PC-3 (cell line): ENCODE measurements around the gene ANO4. TPM values are rescaled to one million over a fixed set of nuclear protein-coding genes. Genes with fewer than 3 reads are reported as not detected.

Source experiments
- ATAC-seq: fragments of 200-7000 bp; cut with Tn5 transposase; 2 replicates; pipeline ENCODE4 v1.9.1; 2020; ENCODE audit warnings: mild to moderate bottlenecking, moderate library complexity
- BruUV-seq: library from RNA; stranded (reverse); fragments of 400-500 nt; replicated peaks from 2 replicates; lab custom pipeline; 2021; lab: Mats Ljungman, UMichigan
- CTCF ChIA-PET: fragments of 300-600 bp; sonication (Branson Sonifier 250); formaldehyde crosslinking; loops from one replicate; lab custom pipeline; 2022; ENCODE audit warnings: antibody characterized with exemption; lab: Charles Lee
- POLR2A ChIA-PET: fragments of 300-600 bp; sonication (Branson Sonifier 250); formaldehyde crosslinking; loops from one replicate; lab custom pipeline; 2022; ENCODE audit warnings: antibody characterized with exemption; ENCODE audit not compliant: unreplicated experiment; lab: Charles Lee
- DNase-seq: peaks from one replicate; pipeline ENCODE4 v3.0.0-alpha.2; 2015
- H2AFZ ChIP-seq: fragments of 300-600 bp; sonication (generic); 2 replicates; pipeline ENCODE4 v1.6.0; 2016; ENCODE audit warnings: antibody characterized with exemption, low read length
- H3F3A ChIP-seq: fragments of 300-600 bp; sonication (generic); one replicate; pipeline ENCODE4 v1.6.0; 2017; ENCODE audit warnings: antibody characterized with exemption, low read length, control low read depth, mild to moderate bottlenecking; ENCODE audit not compliant: unreplicated experiment
- H3K27ac ChIP-seq: fragments of 300-600 bp; sonication (generic); 2 replicates; pipeline ENCODE4 v1.5.1; 2016; ENCODE audit warnings: mild to moderate bottlenecking, low read length
- H3K27me3 ChIP-seq: fragments of 300-600 bp; sonication (generic); 2 replicates; pipeline ENCODE4 v1.6.1; 2016; ENCODE audit warnings: low read length, mixed read lengths
- H3K36me3 ChIP-seq: fragments of 300-600 bp; sonication (generic); 2 replicates; pipeline ENCODE4 v1.6.1; 2016; ENCODE audit warnings: low read depth, mixed run types, low read length, mixed read lengths
- H3K4me1 ChIP-seq: fragments of 300-600 bp; sonication (generic); 2 replicates; pipeline ENCODE4 v1.5.1; 2016; ENCODE audit warnings: low read length; ENCODE audit not compliant: insufficient read depth
- H3K4me2 ChIP-seq: fragments of 300-600 bp; sonication (generic); 2 replicates; pipeline ENCODE4 v1.6.0; 2016; ENCODE audit warnings: low read length
- H3K4me3 ChIP-seq: fragments of 300-600 bp; sonication (generic); 2 replicates; pipeline ENCODE4 v1.5.1; 2016; ENCODE audit warnings: mild to moderate bottlenecking, low read length, mixed read lengths
- H3K79me2 ChIP-seq: fragments of 300-600 bp; sonication (generic); 2 replicates; pipeline ENCODE4 v1.6.1; 2017; ENCODE audit warnings: low read length, mixed read lengths
- H3K9ac ChIP-seq: fragments of 300-600 bp; sonication (generic); 2 replicates; pipeline ENCODE4 v1.6.0; 2016; ENCODE audit warnings: mild to moderate bottlenecking, low read length
- H3K9me2 ChIP-seq: fragments of 300-600 bp; sonication (generic); replicated peaks from 2 replicates; pipeline ENCODE4 v1.6.1; 2016; ENCODE audit warnings: mixed run types, low read length, mixed read lengths
- H3K9me3 ChIP-seq: fragments of 300-600 bp; sonication (generic); 2 replicates; pipeline ENCODE4 v1.6.1; 2016; ENCODE audit warnings: low read length, mixed read lengths
- H4K20me1 ChIP-seq: fragments of 300-600 bp; sonication (generic); 2 replicates; pipeline ENCODE4 v1.6.1; 2016; ENCODE audit warnings: low read length, mixed read lengths
- CTCF ChIP-seq: fragments of 300-600 bp; sonication (generic); conservative IDR thresholded peaks from 2 replicates; pipeline ENCODE4 v1.5.1; 2017; ENCODE audit warnings: antibody characterized with exemption, low read depth, mild to moderate bottlenecking, low read length
- EZH2 ChIP-seq: fragments of 300-600 bp; sonication (generic); IDR thresholded peaks from one replicate; pipeline ENCODE4 v1.6.1; 2017; ENCODE audit warnings: antibody characterized with exemption, mild to moderate bottlenecking, low read length; ENCODE audit not compliant: unreplicated experiment
- EZH2phosphoT487 ChIP-seq: fragments of 300-600 bp; sonication (generic); IDR thresholded peaks from 2 replicates; pipeline ENCODE4 v1.6.1; 2018; ENCODE audit warnings: mild to moderate bottlenecking, antibody characterized with exemption, low read length, borderline replicate concordance
- intact Hi-C: fragments of 100-400 bp; cut with micrococcal nuclease; formaldehyde crosslinking; loops from 2 replicates; pipeline ENCODE4 v1.9.0; 2023
- total RNA-seq: library from RNA; depleted of rRNA; stranded (reverse); fragments of >200 nt; gene quantifications from 2 replicates; pipeline ENCODE4 v1.2.3, GENCODE V29; 2014

ANO4 gene
- total RNA-seq, 1 experiment from 2014 or later = not detected

- H3K9me3 ChIP-seq = peaks cover 21% of the 10 kb centered on the region; the same call in 1 of the 2 replicates
- no peak for ATAC-seq
- ChIA-PET CTCF (no interaction called here), POLR2A (no interaction called here)
- no peak overlapping the region for H2AFZ ChIP-seq
- H3K9ac ChIP-seq = no peak overlapping the region
- no peaks in the 10 kb centered on the region for H3K4me1 ChIP-seq
- H3F3A ChIP-seq = no peaks in the 10 kb centered on the region
- H3K27me3 ChIP-seq = no peaks in the 10 kb centered on the region
- TF ChIP-seq EZH2 = no peak
- no peak for TF ChIP-seq CTCF
- no peak for TF ChIP-seq EZH2phosphoT487
- no peaks in the 10 kb centered on the region for H3K36me3 ChIP-seq
- intact Hi-C loops = no loop called here
- no peak overlapping the region for H3K4me2 ChIP-seq
- H3K9me2 ChIP-seq = no peaks in the 10 kb centered on the region
- H3K79me2 ChIP-seq = no peaks in the 10 kb centered on the region
- BruUV-seq = no TSS peak
- no peaks in the 10 kb centered on the region for H4K20me1 ChIP-seq
- DNase-seq = no peak
- no peak overlapping the region for H3K27ac ChIP-seq
- no peak overlapping the region for H3K4me3 ChIP-seq
Observed at GRCh38 chr12:101107032-101107763, 312.6 kb downstream of the ANO4 start.

GRCh38 chr12:101108130-101108529 lies 313.6 kb downstream of the ANO4 start:
- TF ChIP-seq EZH2phosphoT487 (no peak), CTCF (no peak), EZH2 (no peak)
- no peak for DNase-seq
- POLR2A ChIA-PET = no interaction called here

GRCh38 chr12:101110866-101111265 lies 316.3 kb downstream of the ANO4 start:
- BruUV-seq = no TSS peak
- CTCF ChIA-PET = no interaction called here

More at GRCh38 chr12:101108130-101108529, 313.6 kb downstream of the ANO4 start:
- Histone ChIP-seq H3K4me1 (no peaks in the 10 kb centered on the region), H3F3A (no peaks in the 10 kb centered on the region), H3K79me2 (no peaks in the 10 kb centered on the region), H3K27ac (no peak overlapping the region), H3K27me3 (no peaks in the 10 kb centered on the region), H3K36me3 (no peaks in the 10 kb centered on the region), H3K9me3 (peaks cover 16% of the 10 kb centered on the region; the same call in 1 of the 2 replicates), H3K4me3 (no peak overlapping the region), H4K20me1 (no peaks in the 10 kb centered on the region), H3K9me2 (no peaks in the 10 kb centered on the region), H3K9ac (no peak overlapping the region), H2AFZ (no peak overlapping the region), H3K4me2 (no peak overlapping the region)
- intact Hi-C loops = no loop called here
- ATAC-seq = no peak
- no TSS peak for BruUV-seq
- CTCF ChIA-PET = no interaction called here

More at GRCh38 chr12:101110866-101111265, 316.3 kb downstream of the ANO4 start:
- Histone ChIP-seq H3K27me3 (no peaks in the 10 kb centered on the region), H3K9me3 (0 out of 2 replicates have a peak, but pooled peaks cover 11% of the 10 kb centered on the region), H3K9me2 (no peaks in the 10 kb centered on the region), H3K4me1 (no peaks in the 10 kb centered on the region), H3K9ac (no peak overlapping the region), H3K4me3 (no peak overlapping the region), H4K20me1 (no peaks in the 10 kb centered on the region), H3K36me3 (no peaks in the 10 kb centered on the region), H3K27ac (no peak overlapping the region), H3K79me2 (no peaks in the 10 kb centered on the region), H2AFZ (no peak overlapping the region), H3F3A (no peaks in the 10 kb centered on the region), H3K4me2 (no peak overlapping the region)
- POLR2A ChIA-PET = no interaction called here
- intact Hi-C loops = no loop called here
- DNase-seq (no peak), ATAC-seq (no peak)
- TF ChIP-seq EZH2 (no peak), CTCF (no peak), EZH2phosphoT487 (no peak)
